Neural progenitor cell (in vitro differentiated cells): ENCODE data around the gene TEAD1.

Experiments used
- EZH2 ChIP-seq: fragments of 200-600 bp; sonication (generic); IDR thresholded peaks from 2 replicates; pipeline ENCODE4 v1.6.1; 2017; ENCODE audit warnings: antibody characterized with exemption, mild to moderate bottlenecking, moderate library complexity
- EZH2phosphoT487 ChIP-seq: fragments of 200-600 bp; sonication (generic); IDR thresholded peaks from 2 replicates; pipeline ENCODE4 v1.6.1; 2017; ENCODE audit warnings: antibody characterized with exemption
- TF ChIP-seq, protein P1 (sequence below): fragments of 200-600 bp; sonication (generic); IDR thresholded peaks from 2 replicates; pipeline ENCODE4 v1.5.1; 2017; ENCODE audit warnings: antibody characterized with exemption, mild to moderate bottlenecking

DNA sequence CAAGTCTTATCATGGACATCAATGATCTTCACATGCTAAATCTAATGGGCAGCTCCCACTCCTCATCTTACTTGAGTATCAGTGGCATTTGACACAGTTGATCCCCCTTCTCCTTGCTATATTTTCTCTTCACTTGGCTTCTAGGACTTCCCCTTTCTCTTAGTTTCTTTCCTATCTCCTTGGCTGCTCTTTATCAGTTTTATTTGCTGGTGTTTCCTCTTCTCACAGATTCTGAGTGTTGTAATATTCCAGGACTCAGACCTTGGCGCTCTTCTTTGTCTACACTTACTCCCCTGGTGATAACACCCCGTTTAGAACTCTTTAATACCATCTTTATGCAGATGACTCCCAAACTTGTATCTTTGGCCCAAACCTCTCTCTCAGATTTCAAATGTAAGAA is 301.0 kb downstream of the TEAD1 start:
- TF ChIP-seq, protein P1, sequence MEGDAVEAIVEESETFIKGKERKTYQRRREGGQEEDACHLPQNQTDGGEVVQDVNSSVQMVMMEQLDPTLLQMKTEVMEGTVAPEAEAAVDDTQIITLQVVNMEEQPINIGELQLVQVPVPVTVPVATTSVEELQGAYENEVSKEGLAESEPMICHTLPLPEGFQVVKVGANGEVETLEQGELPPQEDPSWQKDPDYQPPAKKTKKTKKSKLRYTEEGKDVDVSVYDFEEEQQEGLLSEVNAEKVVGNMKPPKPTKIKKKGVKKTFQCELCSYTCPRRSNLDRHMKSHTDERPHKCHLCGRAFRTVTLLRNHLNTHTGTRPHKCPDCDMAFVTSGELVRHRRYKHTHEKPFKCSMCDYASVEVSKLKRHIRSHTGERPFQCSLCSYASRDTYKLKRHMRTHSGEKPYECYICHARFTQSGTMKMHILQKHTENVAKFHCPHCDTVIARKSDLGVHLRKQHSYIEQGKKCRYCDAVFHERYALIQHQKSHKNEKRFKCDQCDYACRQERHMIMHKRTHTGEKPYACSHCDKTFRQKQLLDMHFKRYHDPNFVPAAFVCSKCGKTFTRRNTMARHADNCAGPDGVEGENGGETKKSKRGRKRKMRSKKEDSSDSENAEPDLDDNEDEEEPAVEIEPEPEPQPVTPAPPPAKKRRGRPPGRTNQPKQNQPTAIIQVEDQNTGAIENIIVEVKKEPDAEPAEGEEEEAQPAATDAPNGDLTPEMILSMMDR: no peak
- TF ChIP-seq EZH2phosphoT487 (no peak), EZH2 (no peak)
